CD14-positive monocyte (primary cell): Measurements from ENCODE around the gene RNF227. TPM values are rescaled to one million over a fixed set of nuclear protein-coding genes. Genes with fewer than 3 reads are reported as not detected.

Experiments used
- DNase-seq, 3 donors: peaks; one replicate each; pipeline ENCODE4 v3.0.0-alpha.2; 2011 to 2022
- H2AFZ ChIP-seq: 2 replicates; pipeline ENCODE4 v1.6.0; 2012; ENCODE audit warnings: mild to moderate bottlenecking, low read depth, low read length, inconsistent platforms; ENCODE audit not compliant: insufficient read depth, poor library complexity, severe bottlenecking
- H3K27ac ChIP-seq, 2 donors: 1 replicate in 1 of 2; 2 replicates in 1 of 2; pipeline ENCODE4 v1.5.1; 2012 to 2013; ENCODE audit warnings: low read length in 2 of 2, control low read depth in 1 of 2, inconsistent platforms in 1 of 2, low read depth in 1 of 2, mild to moderate bottlenecking in 1 of 2
- H3K27me3 ChIP-seq, 2 donors: one replicate each; pipeline versions ENCODE4 v1.6.0 to v1.6.1; 2011 to 2013; ENCODE audit warnings: low read length in 2 of 2; ENCODE audit not compliant: control insufficient read depth in 2 of 2, insufficient read depth in 2 of 2
- H3K36me3 ChIP-seq, 2 donors: replicated peaks in 1 of 2; 1 replicate in 1 of 2; 2 replicates in 1 of 2; pipeline versions ENCODE4 v1.5.1 to v1.6.1; 2012 to 2013; ENCODE audit warnings: low read length in 2 of 2, control low read depth in 1 of 2, inconsistent platforms in 1 of 2, mild to moderate bottlenecking in 1 of 2; ENCODE audit not compliant: insufficient read depth in 2 of 2, control insufficient read depth in 1 of 2
- H3K4me1 ChIP-seq, 2 donors: 1 replicate in 1 of 2; 2 replicates in 1 of 2; pipeline versions ENCODE4 v1.5.1 to v1.6.1; 2012 to 2013; ENCODE audit warnings: low read length in 2 of 2, control low read depth in 1 of 2, inconsistent platforms in 1 of 2, mild to moderate bottlenecking in 1 of 2, moderate library complexity in 1 of 2; ENCODE audit not compliant: insufficient read depth in 2 of 2, control insufficient read depth in 1 of 2
- H3K4me2 ChIP-seq: replicated peaks from 2 replicates; pipeline ENCODE3; 2012; ENCODE audit warnings: low read length, moderate library complexity, mild to moderate bottlenecking; ENCODE audit not compliant: poor library complexity, severe bottlenecking; ENCODE audit errors: extremely low read depth
- H3K4me3 ChIP-seq, 3 experiments: fragments of 200-600 bp in 1 of 3; sonication (generic) in 1 of 3; replicated peaks in 1 of 3; 1 replicate in 2 of 3; 2 replicates in 1 of 3; pipeline ENCODE4 v1.5.1; 2011 to 2013; ENCODE audit warnings: low read length in 3 of 3, mild to moderate bottlenecking in 3 of 3, control low read depth in 2 of 3, low read depth in 2 of 3, inconsistent platforms in 1 of 3, moderate library complexity in 1 of 3
- H3K79me2 ChIP-seq: 2 replicates; pipeline ENCODE4 v1.6.0; 2012; ENCODE audit warnings: mild to moderate bottlenecking, control low read depth, inconsistent platforms, low read length, moderate library complexity; ENCODE audit not compliant: insufficient read depth
- H3K9ac ChIP-seq: 2 replicates; pipeline ENCODE4 v1.6.0; 2017; ENCODE audit warnings: low read length, mild to moderate bottlenecking; ENCODE audit not compliant: insufficient read depth, poor library complexity, severe bottlenecking
- H3K9me3 ChIP-seq, 2 donors: replicated peaks in 1 of 2; 1 replicate in 1 of 2; 2 replicates in 1 of 2; pipeline versions ENCODE4 v1.5.1 to v1.6.1; 2012 to 2013; ENCODE audit warnings: low read length in 2 of 2, control low read depth in 1 of 2; ENCODE audit not compliant: control insufficient read depth in 1 of 2, insufficient read depth in 1 of 2
- H4K20me1 ChIP-seq: 2 replicates; pipeline ENCODE4 v1.6.0; 2012; ENCODE audit warnings: mild to moderate bottlenecking, low read length, control low read depth, moderate library complexity; ENCODE audit not compliant: insufficient read depth
- H3K27ac Mint-ChIP-seq, 7 donors: one replicate each; pipeline ENCODE4 v1.8.0; 2020; ENCODE audit warnings: mild to moderate bottlenecking in 7 of 7, mixed read lengths in 7 of 7, moderate library complexity in 6 of 7, inconsistent platforms in 2 of 7
- H3K27me3 Mint-ChIP-seq, 3 donors: one replicate each; pipeline ENCODE4 v1.8.0; 2021 to 2022; ENCODE audit warnings: low read depth in 3 of 3, mild to moderate bottlenecking in 3 of 3, mixed read lengths in 3 of 3, moderate library complexity in 3 of 3, inconsistent platforms in 1 of 3
- H3K36me3 Mint-ChIP-seq, 2 donors: one replicate each; pipeline ENCODE4 v1.8.0; 2020; ENCODE audit warnings: mixed read lengths in 2 of 2, inconsistent platforms in 1 of 2, mild to moderate bottlenecking in 1 of 2
- H3K4me1 Mint-ChIP-seq: one replicate; pipeline ENCODE4 v1.8.0; 2020; ENCODE audit warnings: mild to moderate bottlenecking, mixed read lengths
- H3K4me3 Mint-ChIP-seq, 2 donors: one replicate each; pipeline ENCODE4 v1.8.0; 2020; ENCODE audit warnings: mild to moderate bottlenecking in 2 of 2, mixed read lengths in 2 of 2, moderate library complexity in 1 of 2
- H3K9me3 Mint-ChIP-seq, 7 donors: one replicate each; pipeline ENCODE4 v1.8.0; 2020 to 2022; ENCODE audit warnings: mixed read lengths in 7 of 7, mild to moderate bottlenecking in 6 of 7, moderate library complexity in 6 of 7, inconsistent platforms in 2 of 7
- WGBS: methylation state at CpG from one replicate; pipeline ENCODE4 v1.1.5; 2013; ENCODE audit warnings: missing lambda C conversion rate; ENCODE audit not compliant: insufficient coverage; 5-methylcytosine and 5-hydroxymethylcytosine counted together
- intact Hi-C, 2 donors: fragments of 100-400 bp; cut with micrococcal nuclease; formaldehyde crosslinking; loops; one replicate each; pipeline versions ENCODE4 v1.15.0 to v1.15.1; 2023
- polyA plus RNA-seq, 3 donors: library from polyadenylated mRNA; depleted of rRNA in 1 of 3; unstranded in 2 of 3; stranded (reverse) in 1 of 3; fragments of 300-500 nt in 2 of 3; fragments of >200 nt in 1 of 3; fragmentation: Illumina TruSeq in 2 of 3; gene quantifications; 1 replicate in 2 of 3; 2 replicates in 1 of 3; pipeline ENCODE4 v1.2.3, GENCODE V29; 2012 to 2021
- TF ChIP-seq, protein P1 (sequence below): fragments of 200-600 bp; IDR thresholded peaks from one replicate; pipeline ENCODE4 v1.8.0; 2022; ENCODE audit warnings: antibody characterized with exemption, mild to moderate bottlenecking

Gene RNF227
- polyA plus RNA-seq, 3 donors, result 0.59 to 6.7 (median 1.3) TPM

DNA sequence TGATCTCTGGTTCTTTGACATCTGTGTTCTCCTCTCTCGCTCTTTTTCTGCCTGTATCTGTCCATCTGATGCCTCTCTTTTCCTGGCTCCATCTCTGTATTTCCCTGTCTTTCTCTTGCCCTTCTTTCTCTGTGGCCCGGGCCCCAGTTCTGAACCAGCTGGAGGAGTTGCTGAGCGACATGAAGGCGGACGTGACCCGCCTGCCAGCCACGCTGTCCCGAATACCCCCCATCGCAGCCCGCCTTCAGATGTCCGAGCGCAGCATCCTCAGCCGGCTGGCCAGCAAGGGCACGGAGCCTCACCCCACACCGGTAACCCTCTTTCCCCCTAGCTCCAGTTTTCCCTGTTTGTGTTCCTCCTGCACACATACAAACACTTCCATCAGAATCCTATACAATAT lies 5.8 kb downstream of the RNF227 start:
- H3K27ac Mint-ChIP-seq, result peak overlapping the region in 1 of 7 donors; percentile 20
- H3K27me3 Mint-ChIP-seq, result peaks cover 0 to 2% (median 0%) of the 10 kb centered on the region in 3 donors
- no peak overlapping the region for H3K4me3 Mint-ChIP-seq
- Histone ChIP-seq H4K20me1 (peaks cover 6% of the 10 kb centered on the region), H3K79me2 (peaks cover 9% of the 10 kb centered on the region), H3K36me3 (peaks cover 66 to 73% of the 10 kb centered on the region in 2 donors), H3K9me3 (no peaks in the 10 kb centered on the region), H3K4me3 (no peak overlapping the region), H3K4me1 (peaks cover 11 to 16% of the 10 kb centered on the region in 2 donors), H3K9ac (no peak overlapping the region), H3K27ac (no peak overlapping the region), H3K27me3 (no peaks in the 10 kb centered on the region), H3K4me2 (no peak overlapping the region), H2AFZ (no peak overlapping the region)
- TF ChIP-seq, protein P1, sequence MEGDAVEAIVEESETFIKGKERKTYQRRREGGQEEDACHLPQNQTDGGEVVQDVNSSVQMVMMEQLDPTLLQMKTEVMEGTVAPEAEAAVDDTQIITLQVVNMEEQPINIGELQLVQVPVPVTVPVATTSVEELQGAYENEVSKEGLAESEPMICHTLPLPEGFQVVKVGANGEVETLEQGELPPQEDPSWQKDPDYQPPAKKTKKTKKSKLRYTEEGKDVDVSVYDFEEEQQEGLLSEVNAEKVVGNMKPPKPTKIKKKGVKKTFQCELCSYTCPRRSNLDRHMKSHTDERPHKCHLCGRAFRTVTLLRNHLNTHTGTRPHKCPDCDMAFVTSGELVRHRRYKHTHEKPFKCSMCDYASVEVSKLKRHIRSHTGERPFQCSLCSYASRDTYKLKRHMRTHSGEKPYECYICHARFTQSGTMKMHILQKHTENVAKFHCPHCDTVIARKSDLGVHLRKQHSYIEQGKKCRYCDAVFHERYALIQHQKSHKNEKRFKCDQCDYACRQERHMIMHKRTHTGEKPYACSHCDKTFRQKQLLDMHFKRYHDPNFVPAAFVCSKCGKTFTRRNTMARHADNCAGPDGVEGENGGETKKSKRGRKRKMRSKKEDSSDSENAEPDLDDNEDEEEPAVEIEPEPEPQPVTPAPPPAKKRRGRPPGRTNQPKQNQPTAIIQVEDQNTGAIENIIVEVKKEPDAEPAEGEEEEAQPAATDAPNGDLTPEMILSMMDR, result no peak
- intact Hi-C loops, result loop anchor here in 1 of 2 donors (5.0 kb wide), 1 partner anchor 127 kb away; the partner anchor contains the start of gene ALOX15B
- no peaks in the 10 kb centered on the region for H3K9me3 Mint-ChIP-seq
- H3K4me1 Mint-ChIP-seq, result peaks cover 22% of the 10 kb centered on the region
- no peak for DNase-seq
- H3K36me3 Mint-ChIP-seq, result peaks cover 64 to 67% of the 10 kb centered on the region in 2 donors
- whole genome bisulfite sequencing, result 98% methylated on average over 15 of the region's 15 CpGs

DNA sequence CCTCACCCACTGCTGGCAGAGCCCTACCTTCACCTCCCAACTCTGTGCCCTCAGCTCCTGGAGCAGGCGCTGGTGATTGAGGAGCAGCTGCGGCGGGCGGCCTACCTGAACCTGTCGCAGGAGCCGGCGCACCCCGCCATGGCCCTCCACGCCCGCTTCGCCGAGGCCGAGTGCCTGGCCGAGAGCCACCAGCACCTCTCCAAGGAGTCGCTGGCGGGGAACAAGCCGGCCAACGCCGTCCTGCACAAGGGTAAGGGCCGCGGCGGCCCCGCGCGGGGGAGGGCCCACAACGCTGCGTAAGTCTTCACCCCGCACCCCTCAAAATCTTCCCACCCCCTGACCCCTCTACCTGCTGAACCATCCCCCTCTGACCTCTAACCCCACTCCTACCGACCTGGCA lies 7.0 kb downstream of the RNF227 start:
- Histone ChIP-seq H3K4me1 (peaks cover 4 to 5% of the 10 kb centered on the region in 2 donors), H4K20me1 (peaks cover 6% of the 10 kb centered on the region), H2AFZ (no peak overlapping the region), H3K27me3 (no peaks in the 10 kb centered on the region), H3K9me3 (no peaks in the 10 kb centered on the region), H3K4me3 (no peak overlapping the region), H3K27ac (no peak overlapping the region), H3K36me3 (peaks cover 78 to 85% of the 10 kb centered on the region in 2 donors), H3K4me2 (no peak overlapping the region), H3K9ac (no peak overlapping the region), H3K79me2 (peaks cover 1% of the 10 kb centered on the region)
- H3K9me3 Mint-ChIP-seq, result no peaks in the 10 kb centered on the region
- peaks cover 14% of the 10 kb centered on the region for H3K4me1 Mint-ChIP-seq
- no peak overlapping the region for H3K27ac Mint-ChIP-seq
- DNase-seq, result no peak
- H3K4me3 Mint-ChIP-seq, result no peak overlapping the region
- peaks cover 0 to 2% (median 0%) of the 10 kb centered on the region in 3 donors for H3K27me3 Mint-ChIP-seq
- H3K36me3 Mint-ChIP-seq, result peaks cover 76 to 79% of the 10 kb centered on the region in 2 donors
- 97% methylated on average over 29 of the region's 29 CpGs for WGBS
- intact Hi-C loops, result no loop called here
- TF ChIP-seq, protein P1, result no peak
